GM23248 (cell line): ENCODE results near the gene CDHR1.

Experiments used
- EZH2 ChIP-seq: fragments of 200-600 bp; sonication (generic); IDR thresholded peaks from 2 replicates; pipeline ENCODE4 v1.6.1; 2018; ENCODE audit warnings: antibody characterized with exemption, mild to moderate bottlenecking; ENCODE audit not compliant: insufficient read depth, poor library complexity, severe bottlenecking
- EZH2phosphoT487 ChIP-seq: fragments of 200-600 bp; sonication (generic); IDR thresholded peaks from 2 replicates; pipeline ENCODE4 v1.6.1; 2018; ENCODE audit warnings: antibody characterized with exemption, moderate library complexity, mild to moderate bottlenecking, low read depth; ENCODE audit not compliant: insufficient read depth

GRCh38 chr10:84152769-84153168 is 41.6 kb upstream of the CDHR1 start:
- TF ChIP-seq EZH2: no peak
- TF ChIP-seq EZH2phosphoT487: no peak
